Loucy (cell line): Measurements from ENCODE around the gene IRS1.

Experiments used
- CTCF ChIP-seq: fragments of 200-600 bp; sonication (generic); conservative IDR thresholded peaks from 2 replicates; pipeline ENCODE4 v1.5.1; 2014; ENCODE audit warnings: mild to moderate bottlenecking, antibody characterized with exemption, low read length
- EZH2phosphoT487 ChIP-seq: fragments of 200-600 bp; IDR thresholded peaks from 2 replicates; pipeline ENCODE4 v1.6.1; 2018; ENCODE audit warnings: antibody characterized with exemption, mild to moderate bottlenecking, moderate library complexity, borderline replicate concordance

- TF ChIP-seq CTCF (no peak), EZH2phosphoT487 (no peak)
These were observed 19.3 kb upstream of the IRS1 start for GRCh38 chr2:226818930-226819329.
